Activated T-helper 17 cell treated with anti-CD3 and anti-CD28 coated beads, Interleukin-2, amount 50 U/mL, for 72 hours (primary cell): Measurements from ENCODE around the gene SPAG17. TPM values are rescaled to one million over a fixed set of nuclear protein-coding genes. Genes with fewer than 3 reads are reported as not detected.

ENCODE experiments used
- ATAC-seq: fragments of 150-1000 bp; cut with Tn5 transposase; replicated peaks from 2 replicates; pipeline ENCODE4 v1.10.0; 2021; ENCODE audit warnings: mild to moderate bottlenecking, moderate library complexity
- H3K27ac Mint-ChIP-seq: one replicate; pipeline ENCODE4 v1.8.0; 2022; ENCODE audit warnings: mixed read lengths
- H3K27me3 Mint-ChIP-seq: one replicate; pipeline ENCODE4 v1.8.0; 2022; ENCODE audit warnings: mixed read lengths
- H3K36me3 Mint-ChIP-seq: one replicate; pipeline ENCODE4 v1.8.0; 2022; ENCODE audit warnings: low read depth, mild to moderate bottlenecking, mixed read lengths
- H3K4me1 Mint-ChIP-seq: one replicate; pipeline ENCODE4 v1.8.0; 2022; ENCODE audit warnings: mixed read lengths
- H3K4me3 Mint-ChIP-seq: one replicate; pipeline ENCODE4 v1.8.0; 2022; ENCODE audit warnings: mild to moderate bottlenecking, mixed read lengths
- H3K9me3 Mint-ChIP-seq: one replicate; pipeline ENCODE4 v1.8.0; 2022; ENCODE audit warnings: mixed read lengths
- total RNA-seq, 2 donors: library from RNA; stranded (reverse); gene quantifications; one replicate each; pipeline ENCODE4 v1.2.3, GENCODE V29; 2022

SPAG17 gene
- total RNA-seq, 2 donors from 2014 or later: not detected

GRCh38 chr1:118043624-118044023 lies 141.4 kb downstream of the SPAG17 start:
- H3K9me3 Mint-ChIP-seq: no peaks in the 10 kb centered on the region
- H3K4me3 Mint-ChIP-seq: no peak overlapping the region
- peaks cover 10% of the 10 kb centered on the region for H3K27me3 Mint-ChIP-seq
- ATAC-seq: no peak
- H3K27ac Mint-ChIP-seq: no peak overlapping the region
- no peaks in the 10 kb centered on the region for H3K4me1 Mint-ChIP-seq
- no peaks in the 10 kb centered on the region for H3K36me3 Mint-ChIP-seq

- ATAC-seq: no peak
- no peaks in the 10 kb centered on the region for H3K36me3 Mint-ChIP-seq
- H3K27ac Mint-ChIP-seq: no peak overlapping the region
- no peak overlapping the region for H3K4me3 Mint-ChIP-seq
- H3K9me3 Mint-ChIP-seq: no peaks in the 10 kb centered on the region
- H3K27me3 Mint-ChIP-seq: peaks cover 12% of the 10 kb centered on the region
- H3K4me1 Mint-ChIP-seq: no peaks in the 10 kb centered on the region
Measured at GRCh38 chr1:118042501-118042900, 142.5 kb downstream of the SPAG17 start.

GRCh38 chr1:118039170-118039569 lies 145.9 kb downstream of the SPAG17 start:
- H3K9me3 Mint-ChIP-seq: no peaks in the 10 kb centered on the region
- no peak for ATAC-seq
- no peaks in the 10 kb centered on the region for H3K36me3 Mint-ChIP-seq
- no peak overlapping the region for H3K27ac Mint-ChIP-seq
- no peak overlapping the region for H3K4me3 Mint-ChIP-seq
- no peaks in the 10 kb centered on the region for H3K4me1 Mint-ChIP-seq
- peaks cover 17% of the 10 kb centered on the region for H3K27me3 Mint-ChIP-seq

GRCh38 chr1:118032883-118033282 lies 152.1 kb downstream of the SPAG17 start:
- H3K4me1 Mint-ChIP-seq: no peaks in the 10 kb centered on the region
- H3K27me3 Mint-ChIP-seq: peaks cover 19% of the 10 kb centered on the region

GRCh38 chr1:118028267-118028666 lies 156.8 kb downstream of the SPAG17 start:
- Mint-ChIP-seq H3K4me3 (no peak overlapping the region), H3K27ac (no peak overlapping the region), H3K4me1 (no peaks in the 10 kb centered on the region), H3K27me3 (peaks cover 19% of the 10 kb centered on the region), H3K9me3 (no peaks in the 10 kb centered on the region), H3K36me3 (no peaks in the 10 kb centered on the region)
- ATAC-seq: no peak

More at GRCh38 chr1:118032883-118033282, 152.1 kb downstream of the SPAG17 start:
- H3K4me3 Mint-ChIP-seq: no peak overlapping the region
- H3K9me3 Mint-ChIP-seq: no peaks in the 10 kb centered on the region
- no peak overlapping the region for H3K27ac Mint-ChIP-seq
- ATAC-seq: no peak
- H3K36me3 Mint-ChIP-seq: no peaks in the 10 kb centered on the region

- Mint-ChIP-seq H3K36me3 (no peaks in the 10 kb centered on the region), H3K9me3 (no peaks in the 10 kb centered on the region), H3K4me3 (no peak overlapping the region)
Measured at GRCh38 chr1:118023199-118023598, 161.8 kb downstream of the SPAG17 start.

GRCh38 chr1:118021668-118022067 lies 163.4 kb downstream of the SPAG17 start:
- peaks cover 12% of the 10 kb centered on the region for H3K27me3 Mint-ChIP-seq
- no peak overlapping the region for H3K4me3 Mint-ChIP-seq
- H3K9me3 Mint-ChIP-seq: no peaks in the 10 kb centered on the region
- H3K27ac Mint-ChIP-seq: no peak overlapping the region
- no peaks in the 10 kb centered on the region for H3K36me3 Mint-ChIP-seq
- no peak for ATAC-seq
- H3K4me1 Mint-ChIP-seq: no peaks in the 10 kb centered on the region

More at GRCh38 chr1:118023199-118023598, 161.8 kb downstream of the SPAG17 start:
- Mint-ChIP-seq H3K27ac (no peak overlapping the region), H3K4me1 (no peaks in the 10 kb centered on the region), H3K27me3 (peaks cover 14% of the 10 kb centered on the region)
- no peak for ATAC-seq

- ATAC-seq: no peak
- Mint-ChIP-seq H3K4me3 (no peak overlapping the region), H3K4me1 (no peaks in the 10 kb centered on the region)
Measured at GRCh38 chr1:118018060-118018459, 167.0 kb downstream of the SPAG17 start.

GRCh38 chr1:118013938-118014337 lies 171.1 kb downstream of the SPAG17 start:
- ATAC-seq: no peak

More at GRCh38 chr1:118018060-118018459, 167.0 kb downstream of the SPAG17 start:
- no peak overlapping the region for H3K27ac Mint-ChIP-seq
- no peaks in the 10 kb centered on the region for H3K36me3 Mint-ChIP-seq
- no peaks in the 10 kb centered on the region for H3K9me3 Mint-ChIP-seq
- H3K27me3 Mint-ChIP-seq: peaks cover 14% of the 10 kb centered on the region

GRCh38 chr1:118013336-118013735 lies 171.7 kb downstream of the SPAG17 start:
- no peak overlapping the region for H3K4me3 Mint-ChIP-seq
- no peak for ATAC-seq
- peaks cover 14% of the 10 kb centered on the region for H3K27me3 Mint-ChIP-seq
- no peak overlapping the region for H3K27ac Mint-ChIP-seq
- H3K36me3 Mint-ChIP-seq: no peaks in the 10 kb centered on the region
- H3K4me1 Mint-ChIP-seq: no peaks in the 10 kb centered on the region
- no peaks in the 10 kb centered on the region for H3K9me3 Mint-ChIP-seq

More at GRCh38 chr1:118013938-118014337, 171.1 kb downstream of the SPAG17 start:
- Mint-ChIP-seq H3K4me3 (no peak overlapping the region), H3K27ac (no peak overlapping the region), H3K9me3 (no peaks in the 10 kb centered on the region), H3K4me1 (no peaks in the 10 kb centered on the region), H3K27me3 (peaks cover 14% of the 10 kb centered on the region), H3K36me3 (no peaks in the 10 kb centered on the region)

- H3K4me3 Mint-ChIP-seq: no peak overlapping the region
- no peaks in the 10 kb centered on the region for H3K4me1 Mint-ChIP-seq
- peaks cover 14% of the 10 kb centered on the region for H3K27me3 Mint-ChIP-seq
- no peaks in the 10 kb centered on the region for H3K9me3 Mint-ChIP-seq
- no peak for ATAC-seq
- no peak overlapping the region for H3K27ac Mint-ChIP-seq
- no peaks in the 10 kb centered on the region for H3K36me3 Mint-ChIP-seq
Measured at GRCh38 chr1:118012515-118013124, 172.4 kb downstream of the SPAG17 start.

- peaks cover 24% of the 10 kb centered on the region for H3K27me3 Mint-ChIP-seq
- no peak overlapping the region for H3K27ac Mint-ChIP-seq
- no peak for ATAC-seq
- no peaks in the 10 kb centered on the region for H3K4me1 Mint-ChIP-seq
- no peak overlapping the region for H3K4me3 Mint-ChIP-seq
- no peaks in the 10 kb centered on the region for H3K36me3 Mint-ChIP-seq
- peaks cover 10% of the 10 kb centered on the region for H3K9me3 Mint-ChIP-seq
Measured at GRCh38 chr1:118008011-118008410, 177.0 kb downstream of the SPAG17 start.

GRCh38 chr1:118007391-118007790 lies 177.6 kb downstream of the SPAG17 start:
- Mint-ChIP-seq H3K9me3 (peaks cover 13% of the 10 kb centered on the region), H3K36me3 (no peaks in the 10 kb centered on the region), H3K27me3 (peaks cover 28% of the 10 kb centered on the region), H3K27ac (no peak overlapping the region), H3K4me1 (no peaks in the 10 kb centered on the region), H3K4me3 (no peak overlapping the region)
- no peak for ATAC-seq

- Mint-ChIP-seq H3K27ac (no peak overlapping the region), H3K27me3 (peaks cover 38% of the 10 kb centered on the region), H3K9me3 (peaks cover 19% of the 10 kb centered on the region), H3K4me3 (no peak overlapping the region), H3K36me3 (no peaks in the 10 kb centered on the region), H3K4me1 (no peaks in the 10 kb centered on the region)
- ATAC-seq: no peak
Measured at GRCh38 chr1:118004312-118004711, 180.7 kb downstream of the SPAG17 start.

- Mint-ChIP-seq H3K27me3 (peaks cover 14% of the 10 kb centered on the region), H3K36me3 (no peaks in the 10 kb centered on the region), H3K9me3 (no peaks in the 10 kb centered on the region), H3K4me1 (no peaks in the 10 kb centered on the region), H3K27ac (no peak overlapping the region), H3K4me3 (no peak overlapping the region)
- no peak for ATAC-seq
Measured at GRCh38 chr1:117985973-117986372, 199.1 kb downstream of the SPAG17 start.
